Activated CD4-positive, alpha-beta memory T cell treated with anti-CD3 and anti-CD28 coated beads for 36 hours (primary cell): ENCODE data around the gene HABP2. TPM values are rescaled to one million over a fixed set of nuclear protein-coding genes. Genes with fewer than 3 reads are reported as not detected.

Source experiments
- CTCF ChIA-PET: fragments of 350-600 bp; sonication (Branson Sonifier 250); formaldehyde crosslinking; loops from one replicate; lab custom pipeline; 2021; ENCODE audit warnings: antibody characterized with exemption, inconsistent platforms; lab: Charles Lee
- POLR2A ChIA-PET: fragments of 350-600 bp; sonication (Branson Sonifier 250); formaldehyde crosslinking; loops from one replicate; lab custom pipeline; 2021; ENCODE audit warnings: antibody characterized with exemption; lab: Charles Lee
- DNase-seq: peaks from one replicate; pipeline ENCODE4 v3.0.0-alpha.2; 2020
- H3K27ac Mint-ChIP-seq: one replicate; pipeline ENCODE4 v1.8.0; 2021; ENCODE audit warnings: mixed read lengths
- H3K27me3 Mint-ChIP-seq: one replicate; pipeline ENCODE4 v1.8.0; 2021; ENCODE audit warnings: mixed read lengths
- H3K36me3 Mint-ChIP-seq: one replicate; pipeline ENCODE4 v1.8.0; 2021; ENCODE audit warnings: mixed read lengths
- H3K4me1 Mint-ChIP-seq: one replicate; pipeline ENCODE4 v1.8.0; 2021; ENCODE audit warnings: low read depth, mixed read lengths
- H3K4me3 Mint-ChIP-seq: one replicate; pipeline ENCODE4 v1.8.0; 2021; ENCODE audit warnings: mild to moderate bottlenecking, mixed read lengths
- H3K9me3 Mint-ChIP-seq: one replicate; pipeline ENCODE4 v1.8.0; 2021; ENCODE audit warnings: mixed read lengths
- intact Hi-C: fragments of 100-400 bp; cut with micrococcal nuclease; formaldehyde crosslinking; loops from one replicate; pipeline ENCODE4 v1.15.1; 2023
- total RNA-seq, 2 experiments: library from RNA; stranded (reverse); gene quantifications; one replicate each; pipeline ENCODE4 v1.2.3, GENCODE V29; 2021

HABP2 gene
- total RNA-seq, 2 experiments from 2014 or later, result not detected

GRCh38 chr10:113628607-113629153 is 75.8 kb downstream of the HABP2 start:
- ChIA-PET CTCF (no interaction called here), POLR2A (no interaction called here)
- intact Hi-C loops, result no loop called here
- H3K9me3 Mint-ChIP-seq, result no peaks in the 10 kb centered on the region
- DNase-seq, result no peak
- H3K27me3 Mint-ChIP-seq, result peaks cover 5% of the 10 kb centered on the region
- H3K36me3 Mint-ChIP-seq, result no peaks in the 10 kb centered on the region
- H3K27ac Mint-ChIP-seq, result no peak overlapping the region
- H3K4me3 Mint-ChIP-seq, result no peak overlapping the region
- H3K4me1 Mint-ChIP-seq, result no peaks in the 10 kb centered on the region

- Mint-ChIP-seq H3K4me1 (no peaks in the 10 kb centered on the region), H3K9me3 (peaks cover 3% of the 10 kb centered on the region), H3K27me3 (peaks cover 11% of the 10 kb centered on the region), H3K36me3 (no peaks in the 10 kb centered on the region), H3K4me3 (no peak overlapping the region), H3K27ac (no peak overlapping the region)
- CTCF ChIA-PET, result no interaction called here
- DNase-seq, result no peak
- POLR2A ChIA-PET, result no interaction called here
- intact Hi-C loops, result no loop called here
Measured at GRCh38 chr10:113630929-113631533, 78.2 kb downstream of the HABP2 start.

DNA sequence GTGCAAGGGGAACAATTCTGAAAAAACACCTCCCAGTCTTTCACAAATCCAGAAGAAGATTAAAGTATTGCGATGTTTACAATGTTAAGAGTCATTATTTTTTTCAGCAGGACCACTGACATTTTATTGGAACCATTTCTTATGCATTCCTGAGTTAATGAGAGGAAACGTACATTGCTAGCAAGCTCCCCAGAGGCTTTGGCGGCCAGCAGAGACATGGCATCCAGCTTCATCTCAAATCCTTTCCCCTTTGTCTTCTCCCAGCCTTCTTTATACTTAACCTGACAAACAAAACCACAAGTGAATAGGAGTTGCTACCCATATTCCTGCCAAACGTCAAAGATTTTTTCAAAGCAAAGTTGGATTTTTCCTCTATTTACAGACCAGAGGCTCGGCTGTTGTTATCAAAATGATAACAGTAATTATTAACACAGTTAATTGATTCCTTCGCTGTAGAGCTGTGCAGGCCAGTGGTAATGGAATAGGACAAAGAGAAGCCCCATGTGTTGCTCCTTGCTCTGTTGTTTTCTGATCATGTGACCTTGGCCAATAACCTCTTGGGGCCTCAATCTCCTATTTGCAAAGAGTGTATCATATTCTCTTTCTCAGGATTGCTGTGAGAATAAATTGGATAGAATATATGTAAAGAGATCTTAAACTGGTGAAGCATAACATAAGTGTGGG is 79.0 kb downstream of the HABP2 start:
- intact Hi-C loops, result no loop called here
- H3K27me3 Mint-ChIP-seq, result peaks cover 13% of the 10 kb centered on the region
- no peak for DNase-seq
- no peaks in the 10 kb centered on the region for H3K4me1 Mint-ChIP-seq
- POLR2A ChIA-PET, result no interaction called here
- H3K36me3 Mint-ChIP-seq, result no peaks in the 10 kb centered on the region
- CTCF ChIA-PET, result no interaction called here
- H3K4me3 Mint-ChIP-seq, result no peak overlapping the region
- H3K27ac Mint-ChIP-seq, result no peak overlapping the region
- peaks cover 3% of the 10 kb centered on the region for H3K9me3 Mint-ChIP-seq

Other genes with a start within 250 kb of the HABP2 start
- not detected for gene NRAP, start 111.0 kb downstream of the HABP2 start, total RNA-seq
- gene CASP7, start 126.9 kb downstream of the HABP2 start, total RNA-seq, result 10 to 100 TPM; 12.2 to 13.3 TPM
- not detected for gene PLEKHS1, start 198.6 kb downstream of the HABP2 start, total RNA-seq